OCI-LY1 (cell line): ENCODE data around the gene CRADD.

Experiments
- EZH2 ChIP-seq: fragments of 200-600 bp; sonication (generic), shearing (Covaris generic); IDR thresholded peaks from 2 replicates; pipeline ENCODE4 v1.8.0; 2017; ENCODE audit warnings: borderline replicate concordance, mixed run types, mild to moderate bottlenecking, antibody characterized with exemption, low read length, moderate library complexity, mixed read lengths
- TF ChIP-seq, protein P1 (sequence below): fragments of 200-600 bp; sonication (generic), shearing (Covaris generic); IDR thresholded peaks from 2 replicates; pipeline ENCODE4 v1.5.1; 2017; ENCODE audit warnings: mild to moderate bottlenecking, antibody characterized with exemption, low read length, moderate library complexity, mixed read lengths

DNA sequence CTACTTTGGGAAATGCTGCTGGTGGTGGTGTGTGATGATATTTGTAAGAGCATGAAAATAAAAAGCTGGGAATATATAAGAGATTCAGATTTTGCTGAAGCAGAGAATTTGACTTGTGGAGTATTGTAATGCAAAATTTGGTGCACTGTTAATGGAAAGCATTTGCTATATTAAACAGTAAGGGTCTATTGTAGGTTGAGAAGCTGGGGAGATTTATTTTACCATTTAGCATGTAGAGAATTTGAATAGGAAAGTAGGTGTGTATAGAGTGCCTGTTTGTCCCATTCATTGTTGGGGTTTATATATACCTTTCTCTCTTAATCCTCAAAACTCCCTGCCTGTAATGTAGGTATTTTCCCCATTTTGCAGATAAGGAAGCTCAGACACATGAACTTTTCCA lies 48.4 kb downstream of the CRADD start:
- TF ChIP-seq, protein P1, sequence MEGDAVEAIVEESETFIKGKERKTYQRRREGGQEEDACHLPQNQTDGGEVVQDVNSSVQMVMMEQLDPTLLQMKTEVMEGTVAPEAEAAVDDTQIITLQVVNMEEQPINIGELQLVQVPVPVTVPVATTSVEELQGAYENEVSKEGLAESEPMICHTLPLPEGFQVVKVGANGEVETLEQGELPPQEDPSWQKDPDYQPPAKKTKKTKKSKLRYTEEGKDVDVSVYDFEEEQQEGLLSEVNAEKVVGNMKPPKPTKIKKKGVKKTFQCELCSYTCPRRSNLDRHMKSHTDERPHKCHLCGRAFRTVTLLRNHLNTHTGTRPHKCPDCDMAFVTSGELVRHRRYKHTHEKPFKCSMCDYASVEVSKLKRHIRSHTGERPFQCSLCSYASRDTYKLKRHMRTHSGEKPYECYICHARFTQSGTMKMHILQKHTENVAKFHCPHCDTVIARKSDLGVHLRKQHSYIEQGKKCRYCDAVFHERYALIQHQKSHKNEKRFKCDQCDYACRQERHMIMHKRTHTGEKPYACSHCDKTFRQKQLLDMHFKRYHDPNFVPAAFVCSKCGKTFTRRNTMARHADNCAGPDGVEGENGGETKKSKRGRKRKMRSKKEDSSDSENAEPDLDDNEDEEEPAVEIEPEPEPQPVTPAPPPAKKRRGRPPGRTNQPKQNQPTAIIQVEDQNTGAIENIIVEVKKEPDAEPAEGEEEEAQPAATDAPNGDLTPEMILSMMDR, result no peak
- no peak for TF ChIP-seq EZH2
